CD14-positive monocyte (primary cell): ENCODE data around the gene GCG. TPM values are rescaled to one million over a fixed set of nuclear protein-coding genes. Genes with fewer than 3 reads are reported as not detected.

Experiments used
- DNase-seq, 3 donors: peaks; one replicate each; pipeline ENCODE4 v3.0.0-alpha.2; 2011 to 2022
- H2AFZ ChIP-seq: 2 replicates; pipeline ENCODE4 v1.6.0; 2012; ENCODE audit warnings: mild to moderate bottlenecking, low read depth, low read length, inconsistent platforms; ENCODE audit not compliant: insufficient read depth, poor library complexity, severe bottlenecking
- H3K27ac ChIP-seq, 2 donors: 1 replicate in 1 of 2; 2 replicates in 1 of 2; pipeline ENCODE4 v1.5.1; 2012 to 2013; ENCODE audit warnings: low read length in 2 of 2, control low read depth in 1 of 2, inconsistent platforms in 1 of 2, low read depth in 1 of 2, mild to moderate bottlenecking in 1 of 2
- H3K27me3 ChIP-seq, 2 donors: one replicate each; pipeline versions ENCODE4 v1.6.0 to v1.6.1; 2011 to 2013; ENCODE audit warnings: low read length in 2 of 2; ENCODE audit not compliant: control insufficient read depth in 2 of 2, insufficient read depth in 2 of 2
- H3K36me3 ChIP-seq, 2 donors: replicated peaks in 1 of 2; 1 replicate in 1 of 2; 2 replicates in 1 of 2; pipeline versions ENCODE4 v1.5.1 to v1.6.1; 2012 to 2013; ENCODE audit warnings: low read length in 2 of 2, control low read depth in 1 of 2, inconsistent platforms in 1 of 2, mild to moderate bottlenecking in 1 of 2; ENCODE audit not compliant: insufficient read depth in 2 of 2, control insufficient read depth in 1 of 2
- H3K4me1 ChIP-seq, 2 donors: 1 replicate in 1 of 2; 2 replicates in 1 of 2; pipeline versions ENCODE4 v1.5.1 to v1.6.1; 2012 to 2013; ENCODE audit warnings: low read length in 2 of 2, control low read depth in 1 of 2, inconsistent platforms in 1 of 2, mild to moderate bottlenecking in 1 of 2, moderate library complexity in 1 of 2; ENCODE audit not compliant: insufficient read depth in 2 of 2, control insufficient read depth in 1 of 2
- H3K4me2 ChIP-seq: replicated peaks from 2 replicates; pipeline ENCODE3; 2012; ENCODE audit warnings: low read length, moderate library complexity, mild to moderate bottlenecking; ENCODE audit not compliant: poor library complexity, severe bottlenecking; ENCODE audit errors: extremely low read depth
- H3K4me3 ChIP-seq, 3 experiments: fragments of 200-600 bp in 1 of 3; sonication (generic) in 1 of 3; replicated peaks in 1 of 3; 1 replicate in 2 of 3; 2 replicates in 1 of 3; pipeline ENCODE4 v1.5.1; 2011 to 2013; ENCODE audit warnings: low read length in 3 of 3, mild to moderate bottlenecking in 3 of 3, control low read depth in 2 of 3, low read depth in 2 of 3, inconsistent platforms in 1 of 3, moderate library complexity in 1 of 3
- H3K79me2 ChIP-seq: 2 replicates; pipeline ENCODE4 v1.6.0; 2012; ENCODE audit warnings: mild to moderate bottlenecking, control low read depth, inconsistent platforms, low read length, moderate library complexity; ENCODE audit not compliant: insufficient read depth
- H3K9ac ChIP-seq: 2 replicates; pipeline ENCODE4 v1.6.0; 2017; ENCODE audit warnings: low read length, mild to moderate bottlenecking; ENCODE audit not compliant: insufficient read depth, poor library complexity, severe bottlenecking
- H3K9me3 ChIP-seq, 2 donors: replicated peaks in 1 of 2; 1 replicate in 1 of 2; 2 replicates in 1 of 2; pipeline versions ENCODE4 v1.5.1 to v1.6.1; 2012 to 2013; ENCODE audit warnings: low read length in 2 of 2, control low read depth in 1 of 2; ENCODE audit not compliant: control insufficient read depth in 1 of 2, insufficient read depth in 1 of 2
- H4K20me1 ChIP-seq: 2 replicates; pipeline ENCODE4 v1.6.0; 2012; ENCODE audit warnings: mild to moderate bottlenecking, low read length, control low read depth, moderate library complexity; ENCODE audit not compliant: insufficient read depth
- H3K27ac Mint-ChIP-seq, 7 donors: one replicate each; pipeline ENCODE4 v1.8.0; 2020; ENCODE audit warnings: mild to moderate bottlenecking in 7 of 7, mixed read lengths in 7 of 7, moderate library complexity in 6 of 7, inconsistent platforms in 2 of 7
- H3K27me3 Mint-ChIP-seq, 3 donors: one replicate each; pipeline ENCODE4 v1.8.0; 2021 to 2022; ENCODE audit warnings: low read depth in 3 of 3, mild to moderate bottlenecking in 3 of 3, mixed read lengths in 3 of 3, moderate library complexity in 3 of 3, inconsistent platforms in 1 of 3
- H3K36me3 Mint-ChIP-seq, 2 donors: one replicate each; pipeline ENCODE4 v1.8.0; 2020; ENCODE audit warnings: mixed read lengths in 2 of 2, inconsistent platforms in 1 of 2, mild to moderate bottlenecking in 1 of 2
- H3K4me1 Mint-ChIP-seq: one replicate; pipeline ENCODE4 v1.8.0; 2020; ENCODE audit warnings: mild to moderate bottlenecking, mixed read lengths
- H3K4me3 Mint-ChIP-seq, 2 donors: one replicate each; pipeline ENCODE4 v1.8.0; 2020; ENCODE audit warnings: mild to moderate bottlenecking in 2 of 2, mixed read lengths in 2 of 2, moderate library complexity in 1 of 2
- H3K9me3 Mint-ChIP-seq, 7 donors: one replicate each; pipeline ENCODE4 v1.8.0; 2020 to 2022; ENCODE audit warnings: mixed read lengths in 7 of 7, mild to moderate bottlenecking in 6 of 7, moderate library complexity in 6 of 7, inconsistent platforms in 2 of 7
- WGBS: methylation state at CpG from one replicate; pipeline ENCODE4 v1.1.5; 2013; ENCODE audit warnings: missing lambda C conversion rate; ENCODE audit not compliant: insufficient coverage; 5-methylcytosine and 5-hydroxymethylcytosine counted together
- intact Hi-C, 2 donors: fragments of 100-400 bp; cut with micrococcal nuclease; formaldehyde crosslinking; loops; one replicate each; pipeline versions ENCODE4 v1.15.0 to v1.15.1; 2023
- polyA plus RNA-seq, 3 donors: library from polyadenylated mRNA; depleted of rRNA in 1 of 3; unstranded in 2 of 3; stranded (reverse) in 1 of 3; fragments of 300-500 nt in 2 of 3; fragments of >200 nt in 1 of 3; fragmentation: Illumina TruSeq in 2 of 3; gene quantifications; 1 replicate in 2 of 3; 2 replicates in 1 of 3; pipeline ENCODE4 v1.2.3, GENCODE V29; 2012 to 2021
- TF ChIP-seq, protein P1 (sequence below): fragments of 200-600 bp; IDR thresholded peaks from one replicate; pipeline ENCODE4 v1.8.0; 2022; ENCODE audit warnings: antibody characterized with exemption, mild to moderate bottlenecking

GCG gene
- polyA plus RNA-seq, 3 donors: not detected

DNA sequence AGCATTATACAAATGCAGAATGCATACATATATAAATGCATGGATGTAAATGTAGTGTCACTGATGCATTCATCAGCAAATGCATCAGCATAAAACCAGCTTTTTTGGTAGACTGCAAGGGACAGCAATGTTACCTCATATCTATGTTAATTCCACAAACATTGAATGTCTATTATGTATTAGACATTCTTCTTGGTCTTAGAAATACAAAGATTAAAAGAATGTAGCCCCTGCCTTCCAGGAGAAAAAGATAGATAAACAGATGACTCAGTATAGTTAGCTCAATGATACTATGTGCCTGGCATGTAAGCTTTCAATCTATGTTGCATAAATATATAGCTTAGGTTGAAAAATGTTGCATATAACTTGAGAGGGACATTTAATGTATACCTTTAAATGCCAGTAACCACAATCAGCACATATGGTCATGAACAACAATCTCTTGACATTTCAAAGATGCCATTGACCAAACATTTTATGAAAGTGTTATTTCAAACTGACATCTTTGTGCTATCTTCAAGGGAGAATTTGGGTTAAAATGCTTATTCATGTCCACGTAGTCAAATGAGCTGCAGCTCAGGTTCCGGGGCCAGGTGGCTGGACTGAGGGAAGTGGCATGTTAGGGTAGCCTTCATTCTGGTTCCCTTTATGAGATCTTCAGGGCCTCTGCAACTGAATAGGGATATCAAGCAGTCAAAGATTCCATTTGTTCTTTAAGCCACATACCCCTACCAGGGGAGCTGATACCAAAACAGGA, 45.2 kb upstream of the GCG start:
- WGBS: no CpG with 5 or more reads among the region's 2 CpGs

DNA sequence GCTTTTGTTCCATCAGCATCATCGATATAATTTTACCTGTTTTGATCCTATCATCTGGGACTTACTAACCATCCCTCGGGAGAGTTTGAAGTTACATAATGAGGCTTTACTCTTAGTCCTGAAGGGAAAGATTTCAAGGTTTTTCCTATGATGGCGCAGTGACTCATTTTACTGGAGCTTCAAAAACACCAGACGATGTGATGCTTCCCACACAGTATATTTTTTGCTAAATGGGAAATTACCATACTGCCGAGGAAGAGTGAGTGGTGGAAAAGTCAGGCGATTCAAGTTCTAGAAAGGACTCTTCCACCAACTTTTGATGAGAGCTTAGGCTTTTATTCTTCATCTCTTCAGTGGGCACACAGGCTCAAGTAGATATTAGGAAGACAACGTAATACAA, 44.6 kb upstream of the GCG start:
- no peak overlapping the region for H3K4me2 ChIP-seq

More for the DNA sequence above, 45.2 kb upstream of the GCG start:
- Histone ChIP-seq H3K9me3 (no peaks in the 10 kb centered on the region), H4K20me1 (no peaks in the 10 kb centered on the region), H2AFZ (no peak overlapping the region), H3K27me3 (no peaks in the 10 kb centered on the region), H3K4me1 (no peaks in the 10 kb centered on the region), H3K4me2 (no peak overlapping the region), H3K9ac (no peak overlapping the region), H3K79me2 (no peaks in the 10 kb centered on the region), H3K27ac (no peak overlapping the region), H3K36me3 (no peaks in the 10 kb centered on the region), H3K4me3 (no peak overlapping the region)
- Mint-ChIP-seq H3K27ac (no peak overlapping the region), H3K36me3 (no peaks in the 10 kb centered on the region), H3K4me1 (no peaks in the 10 kb centered on the region), H3K4me3 (no peak overlapping the region), H3K9me3 (peaks cover 0 to 2% (median 0%) of the 10 kb centered on the region in 7 donors), H3K27me3 (peaks cover 0 to 5% (median 2%) of the 10 kb centered on the region in 3 donors)
- TF ChIP-seq, protein P1, sequence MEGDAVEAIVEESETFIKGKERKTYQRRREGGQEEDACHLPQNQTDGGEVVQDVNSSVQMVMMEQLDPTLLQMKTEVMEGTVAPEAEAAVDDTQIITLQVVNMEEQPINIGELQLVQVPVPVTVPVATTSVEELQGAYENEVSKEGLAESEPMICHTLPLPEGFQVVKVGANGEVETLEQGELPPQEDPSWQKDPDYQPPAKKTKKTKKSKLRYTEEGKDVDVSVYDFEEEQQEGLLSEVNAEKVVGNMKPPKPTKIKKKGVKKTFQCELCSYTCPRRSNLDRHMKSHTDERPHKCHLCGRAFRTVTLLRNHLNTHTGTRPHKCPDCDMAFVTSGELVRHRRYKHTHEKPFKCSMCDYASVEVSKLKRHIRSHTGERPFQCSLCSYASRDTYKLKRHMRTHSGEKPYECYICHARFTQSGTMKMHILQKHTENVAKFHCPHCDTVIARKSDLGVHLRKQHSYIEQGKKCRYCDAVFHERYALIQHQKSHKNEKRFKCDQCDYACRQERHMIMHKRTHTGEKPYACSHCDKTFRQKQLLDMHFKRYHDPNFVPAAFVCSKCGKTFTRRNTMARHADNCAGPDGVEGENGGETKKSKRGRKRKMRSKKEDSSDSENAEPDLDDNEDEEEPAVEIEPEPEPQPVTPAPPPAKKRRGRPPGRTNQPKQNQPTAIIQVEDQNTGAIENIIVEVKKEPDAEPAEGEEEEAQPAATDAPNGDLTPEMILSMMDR: no peak
- intact Hi-C loops: no loop called here
- no peak for DNase-seq

More for the DNA sequence above, 44.6 kb upstream of the GCG start:
- no peaks in the 10 kb centered on the region for H3K79me2 ChIP-seq
- H3K9ac ChIP-seq: no peak overlapping the region
- no peak overlapping the region for H3K27ac Mint-ChIP-seq
- H3K27me3 Mint-ChIP-seq: peaks cover 0 to 6% (median 2%) of the 10 kb centered on the region in 3 donors
- no peaks in the 10 kb centered on the region for H3K36me3 ChIP-seq
- WGBS: no CpG with 5 or more reads among the region's 7 CpGs
- TF ChIP-seq, protein P1: no peak
- no peaks in the 10 kb centered on the region for H3K27me3 ChIP-seq
- no peak for DNase-seq
- intact Hi-C loops: no loop called here
- peaks cover 0 to 2% (median 0%) of the 10 kb centered on the region in 7 donors for H3K9me3 Mint-ChIP-seq
- no peak overlapping the region for H2AFZ ChIP-seq
- H3K9me3 ChIP-seq: no peaks in the 10 kb centered on the region
- no peaks in the 10 kb centered on the region for H3K36me3 Mint-ChIP-seq
- H3K4me3 Mint-ChIP-seq: no peak overlapping the region
- H4K20me1 ChIP-seq: no peaks in the 10 kb centered on the region
- no peak overlapping the region for H3K27ac ChIP-seq
- no peaks in the 10 kb centered on the region for H3K4me1 ChIP-seq
- no peaks in the 10 kb centered on the region for H3K4me1 Mint-ChIP-seq
- no peak overlapping the region for H3K4me3 ChIP-seq
